HEK293T (cell line): Measurements from ENCODE around the gene NUDT7.

ENCODE experiments used
- CTCF ChIA-PET: fragments of 350-600 bp; formaldehyde crosslinking; extraction: SDS; loops from one replicate; lab custom pipeline; 2021; ENCODE audit warnings: antibody characterized with exemption, inconsistent platforms; lab: Yijun Ruan, JAX
- POLR2A ChIA-PET: fragments of 350-600 bp; formaldehyde crosslinking; extraction: SDS; loops from one replicate; lab custom pipeline; 2020; ENCODE audit warnings: antibody characterized with exemption, inconsistent platforms; lab: Yijun Ruan, JAX
- DNase-seq: peaks from one replicate; pipeline ENCODE4 v3.0.0; 2012; ENCODE audit warnings: mixed read lengths; ENCODE audit errors: extremely low spot score
- ARNT ChIP-seq: fragments of 450-650 bp; IDR thresholded peaks from 2 replicates; pipeline ENCODE4 v1.6.1; 2017; ENCODE audit warnings: mild to moderate bottlenecking
- BHLHE40 ChIP-seq: fragments of 450-650 bp; IDR thresholded peaks from 2 replicates; pipeline ENCODE4 v1.6.1; 2016; ENCODE audit warnings: mild to moderate bottlenecking, moderate library complexity, borderline replicate concordance
- CTBP1 ChIP-seq: fragments of 450-650 bp; IDR thresholded peaks from 2 replicates; pipeline ENCODE4 v1.6.1; 2016; ENCODE audit warnings: borderline replicate concordance
- ELF4 ChIP-seq: fragments of 450-650 bp; IDR thresholded peaks from 2 replicates; pipeline ENCODE4 v1.6.1; 2017; ENCODE audit warnings: antibody characterized with exemption
- FOXA1 ChIP-seq: fragments of 450-650 bp; IDR thresholded peaks from 2 replicates; pipeline ENCODE4 v1.6.1; 2016; ENCODE audit warnings: mild to moderate bottlenecking
- FOXK2 ChIP-seq: fragments of 450-650 bp; IDR thresholded peaks from 2 replicates; pipeline ENCODE4 v1.6.1; 2016; ENCODE audit warnings: mild to moderate bottlenecking
- FOXM1 ChIP-seq: fragments of 450-650 bp; IDR thresholded peaks from 2 replicates; pipeline ENCODE4 v1.6.1; 2017; ENCODE audit warnings: mild to moderate bottlenecking, borderline replicate concordance
- HDGF ChIP-seq: fragments of 450-650 bp; IDR thresholded peaks from 2 replicates; pipeline ENCODE4 v1.6.1; 2017; ENCODE audit warnings: antibody characterized with exemption, borderline replicate concordance
- L3MBTL2 ChIP-seq: fragments of 450-650 bp; conservative IDR thresholded peaks from 2 replicates; pipeline ENCODE4 v1.6.1; 2016; ENCODE audit warnings: mild to moderate bottlenecking
- LEF1 ChIP-seq: fragments of 450-650 bp; IDR thresholded peaks from 2 replicates; pipeline ENCODE4 v1.6.1; 2017; ENCODE audit warnings: mild to moderate bottlenecking, borderline replicate concordance
- NFRKB ChIP-seq: fragments of 450-650 bp; IDR thresholded peaks from 2 replicates; pipeline ENCODE4 v1.6.1; 2016; ENCODE audit warnings: mild to moderate bottlenecking, moderate library complexity
- PKNOX1 ChIP-seq: fragments of 450-650 bp; IDR thresholded peaks from 2 replicates; pipeline ENCODE4 v1.6.1; 2016
- SP1 ChIP-seq: fragments of 450-650 bp; IDR thresholded peaks from 2 replicates; pipeline ENCODE4 v1.6.1; 2017
- SUZ12 ChIP-seq: fragments of 450-650 bp; IDR thresholded peaks from 2 replicates; pipeline ENCODE4 v1.6.1; 2016; ENCODE audit warnings: mild to moderate bottlenecking
- TARDBP ChIP-seq: fragments of 450-650 bp; IDR thresholded peaks from 2 replicates; pipeline ENCODE4 v1.6.1; 2016
- ZNF384 ChIP-seq: fragments of 450-650 bp; IDR thresholded peaks from 2 replicates; pipeline ENCODE4 v1.6.1; 2016

Gene NUDT7

GRCh38 chr16:77729951-77730350 lies 7.6 kb downstream of the NUDT7 start:
- no peak for DNase-seq
- TF ChIP-seq CTBP1 (no peak), SUZ12 (no peak), FOXK2 (no peak)
- POLR2A ChIA-PET = no interaction called here
- CTCF ChIA-PET = no interaction called here

GRCh38 chr16:77732241-77732946 lies 10.1 kb downstream of the NUDT7 start:
- CTCF ChIA-PET = no interaction called here

DNA sequence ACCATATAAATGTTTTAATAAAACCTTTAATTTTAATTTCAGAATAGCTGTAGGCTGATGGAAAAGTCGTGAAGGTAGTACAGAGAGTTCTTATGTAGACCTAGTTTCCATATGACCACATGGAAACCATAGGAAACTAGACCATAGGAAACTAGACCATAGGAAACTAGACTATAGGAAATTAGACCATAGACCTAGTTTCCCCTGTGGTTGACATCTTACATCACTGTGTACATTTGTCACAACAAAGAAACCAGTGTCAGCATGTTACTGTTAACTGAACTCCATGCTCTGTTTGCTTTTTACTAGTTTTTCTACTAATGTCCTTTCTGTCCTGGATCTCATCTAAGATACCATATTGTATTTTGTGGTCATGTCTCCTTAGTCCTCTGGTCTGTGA lies 14.6 kb downstream of the NUDT7 start:
- no peak for DNase-seq
- CTCF ChIA-PET = no interaction called here
- POLR2A ChIA-PET = no interaction called here
- TF ChIP-seq SUZ12 (no peak), CTBP1 (no peak), FOXM1 (no peak), ELF4 (no peak), LEF1 (no peak), ARNT (no peak), NFRKB (no peak), BHLHE40 (no peak), SP1 (no peak), PKNOX1 (no peak), L3MBTL2 (no peak), FOXK2 (no peak), HDGF (no peak)

More at GRCh38 chr16:77732241-77732946, 10.1 kb downstream of the NUDT7 start:
- TF ChIP-seq BHLHE40 = no peak
- TF ChIP-seq NFRKB = no peak
- TF ChIP-seq FOXK2 = no peak
- no peak for TF ChIP-seq SP1
- no peak for TF ChIP-seq FOXA1
- TF ChIP-seq HDGF = no peak
- TF ChIP-seq SUZ12 = no peak
- TF ChIP-seq FOXM1 = no peak
- TF ChIP-seq L3MBTL2 = no peak
- TF ChIP-seq ZNF384 = no peak
- no peak for TF ChIP-seq ARNT
- no peak for TF ChIP-seq TARDBP
- no peak for TF ChIP-seq PKNOX1
- no peak for TF ChIP-seq LEF1
- TF ChIP-seq CTBP1 = no peak
- TF ChIP-seq ELF4 = no peak
- POLR2A ChIA-PET = interaction anchor here (1.4 kb wide), 1 partner anchor 10 kb away, joined by 3 read pairs; the partner anchor contains the start of gene NUDT7
- DNase-seq = no peak

DNA sequence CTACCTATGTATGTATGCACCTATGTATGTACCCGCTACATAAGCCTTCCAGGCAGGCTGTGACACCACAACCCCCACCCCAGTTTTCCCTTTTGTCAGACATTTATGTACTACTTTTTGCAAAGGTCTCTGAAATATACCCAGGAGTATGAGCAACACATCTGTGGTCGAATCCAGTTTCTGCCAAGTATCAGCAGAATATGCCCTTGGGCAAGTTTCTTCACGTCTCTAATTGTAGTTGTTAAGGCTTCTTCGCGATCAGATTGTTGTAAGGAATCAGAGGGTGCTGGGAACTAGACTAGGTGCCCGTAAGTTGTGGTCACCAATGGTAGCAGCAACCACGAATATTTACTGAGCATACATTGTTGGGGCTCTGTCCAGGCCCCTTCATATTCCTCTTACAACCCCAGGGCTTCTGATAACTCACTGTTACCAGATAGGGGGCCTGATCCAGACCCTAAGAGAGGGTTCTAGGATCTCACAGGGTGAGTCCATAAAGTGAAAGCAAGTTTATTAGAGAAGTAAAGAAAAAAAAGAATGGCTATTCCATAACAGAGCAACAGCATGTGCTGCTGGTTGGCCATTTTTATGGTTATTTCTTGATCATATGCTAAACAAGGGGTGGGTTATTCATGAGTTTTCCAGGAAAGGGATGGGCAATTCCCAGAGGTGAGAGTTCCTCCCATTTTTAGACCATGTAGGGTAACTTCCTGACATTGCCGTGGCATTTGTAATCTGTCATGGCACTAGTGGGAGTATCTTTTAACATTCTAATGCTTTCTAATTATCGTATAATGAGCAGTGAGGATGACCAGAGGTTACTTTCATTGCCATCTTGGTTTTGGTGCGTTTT lies 16.6 kb downstream of the NUDT7 start:
- CTCF ChIA-PET = no interaction called here
- DNase-seq = no peak
- no peak for TF ChIP-seq SP1
- no peak for TF ChIP-seq SUZ12
- no peak for TF ChIP-seq LEF1
- no peak for TF ChIP-seq PKNOX1
- no peak for TF ChIP-seq ARNT
- no peak for TF ChIP-seq L3MBTL2
- TF ChIP-seq BHLHE40 = no peak
- no peak for TF ChIP-seq HDGF
- no peak for TF ChIP-seq ELF4
- TF ChIP-seq CTBP1 = no peak
- TF ChIP-seq TARDBP = no peak
- no peak for TF ChIP-seq ZNF384
- no peak for TF ChIP-seq NFRKB
- no peak for TF ChIP-seq FOXA1
- POLR2A ChIA-PET = no interaction called here

DNA sequence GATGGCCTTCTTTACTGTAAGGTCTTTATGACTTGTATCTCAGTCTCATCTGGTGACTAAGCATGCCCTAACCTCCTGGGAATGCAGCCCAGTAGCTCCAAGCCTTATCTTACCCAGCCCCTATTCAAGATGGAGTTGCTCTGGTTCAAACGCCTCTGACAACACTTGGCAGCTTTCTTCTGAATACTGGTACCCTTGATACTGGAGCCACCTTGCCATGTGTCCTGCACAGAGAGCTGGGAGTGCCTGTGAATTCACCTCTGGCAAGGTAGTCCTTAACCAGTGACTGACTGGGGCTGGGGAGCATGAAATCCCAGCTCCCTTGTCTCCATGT lies 17.2 kb downstream of the NUDT7 start:
- no peak for TF ChIP-seq LEF1
- TF ChIP-seq ELF4 = no peak
- no peak for TF ChIP-seq FOXA1
- no peak for TF ChIP-seq BHLHE40
- TF ChIP-seq NFRKB = no peak
- TF ChIP-seq TARDBP = no peak
- TF ChIP-seq FOXM1 = no peak
- TF ChIP-seq L3MBTL2 = no peak
- no peak for TF ChIP-seq HDGF
- TF ChIP-seq FOXK2 = no peak
- no peak for TF ChIP-seq PKNOX1
- no peak for TF ChIP-seq SUZ12
- TF ChIP-seq SP1 = no peak
- TF ChIP-seq ARNT = no peak
- TF ChIP-seq ZNF384 = no peak
- no peak for TF ChIP-seq CTBP1
- ChIA-PET POLR2A (no interaction called here), CTCF (no interaction called here)
- no peak for DNase-seq
